ENCODE measurements around the gene LRRC23. TPM values are rescaled to one million over a fixed set of nuclear protein-coding genes. Genes with fewer than 3 reads are reported as not detected.

LRRC23 gene
- total RNA-seq, 4 donors from 2014 or later, result 0.29 to 13.5 (median 10.6) TPM

GRCh38 chr12:6923003-6923732, 18.5 kb downstream of the LRRC23 start:
- intact Hi-C loops (cut with DNase I; ENCODE audit: low total_unique reads), result no loop called here
- H3K4me1 ChIP-seq, result peaks cover 3 to 10% of the 10 kb centered on the region in 2 donors
- no peaks in the 10 kb centered on the region for H3K27me3 ChIP-seq
- no peak for DNase-seq
- H3K9me3 ChIP-seq, result no peaks in the 10 kb centered on the region
- no peak overlapping the region for H3K4me3 ChIP-seq
- no peak for TF ChIP-seq CTCF (IDR thresholded peaks at IDR 0.05)
- no peak for TF ChIP-seq POLR2A (IDR thresholded peaks at IDR 0.05)
- peak overlapping the region in 1 of 2 donors; percentile 99 for H3K27ac ChIP-seq
- no peaks in the 10 kb centered on the region for H3K36me3 ChIP-seq

- TF ChIP-seq CTCF (IDR thresholded peaks at IDR 0.05) (no peak), POLR2A (IDR thresholded peaks at IDR 0.05) (no peak)
- Histone ChIP-seq H3K27ac (peak overlapping the region; percentile 97 to 99), H3K4me3 (no peak overlapping the region), H3K36me3 (no peaks in the 10 kb centered on the region), H3K27me3 (no peaks in the 10 kb centered on the region), H3K4me1 (peaks cover 3 to 10% of the 10 kb centered on the region in 2 donors), H3K9me3 (no peaks in the 10 kb centered on the region)
- intact Hi-C loops (cut with DNase I; ENCODE audit: low total_unique reads), result no loop called here
- DNase-seq, result peak in 1 of 2 donors; percentile 54
These were observed 19.2 kb downstream of the LRRC23 start for GRCh38 chr12:6923851-6924250.

DNA sequence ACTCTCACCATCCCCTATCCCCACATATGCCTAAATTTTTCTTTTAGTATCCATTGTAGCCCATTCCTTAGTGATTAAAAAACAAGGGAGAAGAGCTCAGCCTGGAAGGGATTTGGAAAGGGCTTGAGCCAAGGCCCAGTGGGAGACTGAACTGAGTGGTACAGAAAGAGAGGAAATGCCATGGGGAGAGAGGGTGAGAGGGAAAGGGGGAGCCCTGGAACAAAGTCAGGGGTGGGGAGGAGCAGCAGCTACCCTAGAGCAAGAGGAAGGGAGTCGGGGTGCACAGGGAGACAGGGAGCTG, 20.6 kb downstream of the LRRC23 start:
- no peaks in the 10 kb centered on the region for H3K27me3 ChIP-seq
- peaks cover 3 to 13% of the 10 kb centered on the region in 2 donors for H3K4me1 ChIP-seq
- peak overlapping the region in 1 of 2 donors; percentile 74 for H3K4me3 ChIP-seq
- intact Hi-C loops (cut with DNase I; ENCODE audit: low total_unique reads), result no loop called here
- peak overlapping the region; percentile 97 to 99 for H3K27ac ChIP-seq
- H3K9me3 ChIP-seq, result no peaks in the 10 kb centered on the region
- H3K36me3 ChIP-seq, result no peaks in the 10 kb centered on the region
- TF ChIP-seq POLR2A (IDR thresholded peaks at IDR 0.05) (no peak), CTCF (IDR thresholded peaks at IDR 0.05) (no peak)
- DNase-seq, result no peak

DNA sequence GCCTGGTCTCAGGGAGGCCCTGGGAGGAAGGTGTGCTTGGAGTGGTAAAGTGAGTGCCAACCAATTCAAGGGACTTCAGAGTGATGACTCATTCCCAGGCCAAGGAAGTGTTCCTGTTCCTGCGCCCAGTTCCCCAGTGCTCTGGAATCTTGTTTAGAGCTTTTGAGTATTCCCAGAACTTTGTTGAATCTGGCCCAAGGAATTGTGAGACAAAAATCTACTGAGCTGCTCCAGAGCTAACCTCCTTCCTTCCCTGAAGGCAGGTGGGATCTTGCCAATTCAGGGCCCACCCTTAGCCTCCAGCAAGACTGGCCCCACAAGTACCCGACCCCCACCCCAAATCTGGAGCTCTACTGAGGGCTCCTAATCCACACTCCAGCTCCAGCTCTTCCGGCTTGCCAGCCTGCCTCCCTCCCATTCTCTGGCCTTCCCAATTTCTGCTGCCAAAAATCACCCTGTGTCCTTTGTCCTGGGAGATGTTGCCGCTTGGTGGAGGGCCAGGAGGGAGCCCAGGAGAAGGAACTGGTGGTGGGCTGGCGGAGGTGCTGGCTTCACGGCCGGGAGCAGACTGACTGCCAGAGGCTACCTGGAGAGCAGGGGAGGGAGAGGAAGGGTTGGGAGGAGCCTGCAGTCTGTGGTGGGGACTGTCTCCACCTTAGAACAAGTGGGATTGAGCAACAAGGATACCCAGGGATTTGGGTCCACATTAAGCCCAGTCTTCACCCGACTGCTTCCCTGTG, 21.1 kb downstream of the LRRC23 start:
- peak; percentile 80 to 90 for DNase-seq
- Histone ChIP-seq H3K4me1 (peaks cover 3 to 14% of the 10 kb centered on the region in 2 donors), H3K27me3 (no peaks in the 10 kb centered on the region), H3K36me3 (no peaks in the 10 kb centered on the region), H3K9me3 (no peaks in the 10 kb centered on the region), H3K27ac (peak overlapping the region; percentile 97 to 99), H3K4me3 (peak overlapping the region; percentile 74 to 93)
- TF ChIP-seq POLR2A (IDR thresholded peaks at IDR 0.05) (peak; percentile 38 to 57), CTCF (IDR thresholded peaks at IDR 0.05) (peak in 2 of 4 experiments; percentile 19 to 55)
- intact Hi-C loops (cut with DNase I; ENCODE audit: low total_unique reads), result no loop called here

GRCh38 chr12:6927379-6928021, 22.9 kb downstream of the LRRC23 start, which contains the start of gene ATN1:
TSS of gene ATN1 (plus strand) at chr12:6927959. CDS start at chr12:6934002, 6,043 bp downstream.
- Histone ChIP-seq H3K4me1 (peaks cover 8 to 18% of the 10 kb centered on the region in 2 donors), H3K27ac (peak within 1 kb of the TSS; percentile 97 to 99), H3K9me3 (no peaks in the 10 kb centered on the region), H3K4me3 (peak within 1 kb of the TSS; percentile 74 to 93), H3K36me3 (no peaks in the 10 kb centered on the region), H3K27me3 (no peaks in the 10 kb centered on the region)
- peak; percentile 92 to 94 for DNase-seq
- peak in 1 of 2 donors; percentile 75 for TF ChIP-seq POLR2A (IDR thresholded peaks at IDR 0.05)
- TF ChIP-seq CTCF (IDR thresholded peaks at IDR 0.05), result peak in 1 of 4 experiments; percentile 19
- intact Hi-C loops (cut with DNase I; ENCODE audit: low total_unique reads), result no loop called here
